ENCODE data around the gene OGG1. TPM values are rescaled to one million over a fixed set of nuclear protein-coding genes. Genes with fewer than 3 reads are reported as not detected.

Gene OGG1
- total and polyA plus RNA-seq, 9 of the 15 experiments (the other 6 are each of a cell fraction or from before 2014, with no cell fraction given): 6.6 to 33.0 (median 24.4) TPM

DNA sequence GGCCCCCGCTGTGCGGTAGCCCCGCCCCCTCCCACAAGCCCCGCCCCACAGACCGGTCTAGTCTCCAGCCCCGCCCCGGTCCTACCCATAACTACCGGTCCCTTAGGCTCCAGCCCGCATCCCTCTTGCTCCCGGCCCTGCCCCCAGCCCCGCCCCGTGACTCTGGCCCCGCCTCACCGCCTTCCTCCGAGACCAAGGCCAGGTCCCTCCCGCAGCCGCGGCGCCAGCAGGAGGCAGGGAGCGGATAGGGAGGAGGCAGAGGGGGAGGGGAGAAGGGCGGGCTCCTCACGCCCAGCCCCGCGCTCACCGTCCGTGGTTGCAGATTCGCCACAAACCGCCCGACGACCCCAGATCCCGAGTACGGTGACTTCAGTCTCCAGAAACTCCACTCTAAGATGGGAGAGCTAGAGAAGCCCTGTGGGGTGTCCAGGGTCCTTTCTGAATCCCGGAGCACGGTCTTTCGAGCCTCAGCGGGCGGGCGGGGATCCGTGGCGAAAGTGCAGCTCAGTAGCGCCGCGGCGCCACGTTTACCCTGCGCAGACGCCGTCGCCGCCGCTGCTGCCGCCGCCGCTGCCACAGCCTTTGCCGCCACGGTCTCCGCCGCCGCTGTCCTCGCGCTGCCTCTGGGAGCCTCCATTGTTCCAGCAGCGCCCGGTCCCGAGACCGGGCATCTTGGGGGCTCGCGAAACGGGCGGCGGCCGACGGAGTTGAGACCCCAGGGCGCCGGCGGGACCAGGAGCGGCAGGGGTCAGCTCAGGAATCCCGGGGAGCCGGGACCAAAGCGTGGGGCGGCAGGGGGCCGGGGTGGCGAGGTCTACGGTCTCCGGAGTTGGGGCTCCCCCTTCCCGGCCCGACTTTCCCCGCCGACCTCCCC lies 18.3 kb upstream of the OGG1 start, which contains the start of gene BRPF1 (continued):
- TF ChIP-seq YY1 (IDR thresholded peaks at IDR 0.05; ENCODE audit: borderline replicate concordance in 1 of 3, control insufficient read depth in 1 of 3, extremely low read depth in 1 of 3, insufficient read depth in 3 of 3, insufficient read length in 1 of 3, insufficient replicate concordance in 2 of 3, low read depth in 1 of 3, low read length in 2 of 3) (peak in 2 of 3 experiments; percentile 28 to 67), NR2C1 (IDR thresholded peaks at IDR 0.05) (peak; percentile 58; the same call in 1 of the 2 replicates), NR2C1 (tag; IDR thresholded peaks at IDR 0.05) (peak; percentile 80), PCBP1 (IDR thresholded peaks at IDR 0.05; ENCODE audit: low read depth, low read length, poor library complexity, severe bottlenecking) (no peak), HCFC1 (IDR thresholded peaks at IDR 0.05; ENCODE audit: low read depth, low read length) (peak; percentile 77), MAZ (CRISPR knock-in tag; conservative IDR thresholded peaks at IDR 0.05 in 1 of 2, IDR thresholded peaks at IDR 0.05 in 1 of 2) (peak; percentile 94 to 99), MBD2 (IDR thresholded peaks at IDR 0.05; ENCODE audit: borderline replicate concordance, low read depth) (peak; percentile 78), MED1 (CRISPR knock-in tag; IDR thresholded peaks at IDR 0.05; ENCODE audit: borderline replicate concordance) (no peak), RAD51 (IDR thresholded peaks at IDR 0.05; ENCODE audit: borderline replicate concordance, low read depth) (peak; percentile 26; the same call in 1 of the 2 replicates), NCOA6 (IDR thresholded peaks at IDR 0.05) (peak; percentile 86), NFRKB (IDR thresholded peaks at IDR 0.05; ENCODE audit: low read depth) (no peak), ZNF408 (CRISPR knock-in tag; IDR thresholded peaks at IDR 0.05; ENCODE audit: low read depth) (no peak), CAMTA2 (CRISPR knock-in tag; conservative IDR thresholded peaks at IDR 0.05) (peak; percentile 51; the same call in 1 of the 2 replicates), U2AF1 (optimal IDR thresholded peaks at IDR 0.05; ENCODE audit: low read depth, low read length) (peak; percentile 98), ZNF165 (CRISPR knock-in tag; IDR thresholded peaks at IDR 0.05; ENCODE audit: borderline replicate concordance) (0 out of 2 replicates have a peak, but pooled peaks have one; percentile 52), TBP (optimal IDR thresholded peaks at IDR 0.05; ENCODE audit: low read depth, low read length) (peak; percentile 85)
- TF ChIP-seq, protein P1, sequence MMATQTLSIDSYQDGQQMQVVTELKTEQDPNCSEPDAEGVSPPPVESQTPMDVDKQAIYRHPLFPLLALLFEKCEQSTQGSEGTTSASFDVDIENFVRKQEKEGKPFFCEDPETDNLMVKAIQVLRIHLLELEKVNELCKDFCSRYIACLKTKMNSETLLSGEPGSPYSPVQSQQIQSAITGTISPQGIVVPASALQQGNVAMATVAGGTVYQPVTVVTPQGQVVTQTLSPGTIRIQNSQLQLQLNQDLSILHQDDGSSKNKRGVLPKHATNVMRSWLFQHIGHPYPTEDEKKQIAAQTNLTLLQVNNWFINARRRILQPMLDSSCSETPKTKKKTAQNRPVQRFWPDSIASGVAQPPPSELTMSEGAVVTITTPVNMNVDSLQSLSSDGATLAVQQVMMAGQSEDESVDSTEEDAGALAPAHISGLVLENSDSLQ (IDR thresholded peaks at IDR 0.05): peak; percentile 51
- TF ChIP-seq, protein P2, sequence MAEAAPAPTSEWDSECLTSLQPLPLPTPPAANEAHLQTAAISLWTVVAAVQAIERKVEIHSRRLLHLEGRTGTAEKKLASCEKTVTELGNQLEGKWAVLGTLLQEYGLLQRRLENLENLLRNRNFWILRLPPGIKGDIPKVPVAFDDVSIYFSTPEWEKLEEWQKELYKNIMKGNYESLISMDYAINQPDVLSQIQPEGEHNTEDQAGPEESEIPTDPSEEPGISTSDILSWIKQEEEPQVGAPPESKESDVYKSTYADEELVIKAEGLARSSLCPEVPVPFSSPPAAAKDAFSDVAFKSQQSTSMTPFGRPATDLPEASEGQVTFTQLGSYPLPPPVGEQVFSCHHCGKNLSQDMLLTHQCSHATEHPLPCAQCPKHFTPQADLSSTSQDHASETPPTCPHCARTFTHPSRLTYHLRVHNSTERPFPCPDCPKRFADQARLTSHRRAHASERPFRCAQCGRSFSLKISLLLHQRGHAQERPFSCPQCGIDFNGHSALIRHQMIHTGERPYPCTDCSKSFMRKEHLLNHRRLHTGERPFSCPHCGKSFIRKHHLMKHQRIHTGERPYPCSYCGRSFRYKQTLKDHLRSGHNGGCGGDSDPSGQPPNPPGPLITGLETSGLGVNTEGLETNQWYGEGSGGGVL (CRISPR knock-in tag; IDR thresholded peaks at IDR 0.05): no peak
- TF ChIP-seq, protein P3, sequence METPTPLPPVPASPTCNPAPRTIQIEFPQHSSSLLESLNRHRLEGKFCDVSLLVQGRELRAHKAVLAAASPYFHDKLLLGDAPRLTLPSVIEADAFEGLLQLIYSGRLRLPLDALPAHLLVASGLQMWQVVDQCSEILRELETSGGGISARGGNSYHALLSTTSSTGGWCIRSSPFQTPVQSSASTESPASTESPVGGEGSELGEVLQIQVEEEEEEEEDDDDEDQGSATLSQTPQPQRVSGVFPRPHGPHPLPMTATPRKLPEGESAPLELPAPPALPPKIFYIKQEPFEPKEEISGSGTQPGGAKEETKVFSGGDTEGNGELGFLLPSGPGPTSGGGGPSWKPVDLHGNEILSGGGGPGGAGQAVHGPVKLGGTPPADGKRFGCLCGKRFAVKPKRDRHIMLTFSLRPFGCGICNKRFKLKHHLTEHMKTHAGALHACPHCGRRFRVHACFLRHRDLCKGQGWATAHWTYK (CRISPR knock-in tag; IDR thresholded peaks at IDR 0.05): peak; percentile 91
- TF ChIP-seq, protein P4, sequence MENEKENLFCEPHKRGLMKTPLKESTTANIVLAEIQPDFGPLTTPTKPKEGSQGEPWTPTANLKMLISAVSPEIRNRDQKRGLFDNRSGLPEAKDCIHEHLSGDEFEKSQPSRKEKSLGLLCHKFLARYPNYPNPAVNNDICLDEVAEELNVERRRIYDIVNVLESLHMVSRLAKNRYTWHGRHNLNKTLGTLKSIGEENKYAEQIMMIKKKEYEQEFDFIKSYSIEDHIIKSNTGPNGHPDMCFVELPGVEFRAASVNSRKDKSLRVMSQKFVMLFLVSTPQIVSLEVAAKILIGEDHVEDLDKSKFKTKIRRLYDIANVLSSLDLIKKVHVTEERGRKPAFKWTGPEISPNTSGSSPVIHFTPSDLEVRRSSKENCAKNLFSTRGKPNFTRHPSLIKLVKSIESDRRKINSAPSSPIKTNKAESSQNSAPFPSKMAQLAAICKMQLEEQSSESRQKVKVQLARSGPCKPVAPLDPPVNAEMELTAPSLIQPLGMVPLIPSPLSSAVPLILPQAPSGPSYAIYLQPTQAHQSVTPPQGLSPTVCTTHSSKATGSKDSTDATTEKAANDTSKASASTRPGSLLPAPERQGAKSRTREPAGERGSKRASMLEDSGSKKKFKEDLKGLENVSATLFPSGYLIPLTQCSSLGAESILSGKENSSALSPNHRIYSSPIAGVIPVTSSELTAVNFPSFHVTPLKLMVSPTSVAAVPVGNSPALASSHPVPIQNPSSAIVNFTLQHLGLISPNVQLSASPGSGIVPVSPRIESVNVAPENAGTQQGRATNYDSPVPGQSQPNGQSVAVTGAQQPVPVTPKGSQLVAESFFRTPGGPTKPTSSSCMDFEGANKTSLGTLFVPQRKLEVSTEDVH (IDR thresholded peaks at IDR 0.05; ENCODE audit: low read depth, partially characterized antibody): peak; percentile 70
